Hepatic stellate cell (primary cell): ENCODE measurements around the gene GNG7.
"Not testable (repeated sequence)": the region's sequence is repeated elsewhere in the genome, so short reads cannot be mapped to it uniquely, and the experiment has no call there.

Experiments
- DNase-seq: peaks from one replicate; pipeline ENCODE4 v3.0.0; 2011; ENCODE audit warnings: low spot score

The GNG7 gene

DNA sequence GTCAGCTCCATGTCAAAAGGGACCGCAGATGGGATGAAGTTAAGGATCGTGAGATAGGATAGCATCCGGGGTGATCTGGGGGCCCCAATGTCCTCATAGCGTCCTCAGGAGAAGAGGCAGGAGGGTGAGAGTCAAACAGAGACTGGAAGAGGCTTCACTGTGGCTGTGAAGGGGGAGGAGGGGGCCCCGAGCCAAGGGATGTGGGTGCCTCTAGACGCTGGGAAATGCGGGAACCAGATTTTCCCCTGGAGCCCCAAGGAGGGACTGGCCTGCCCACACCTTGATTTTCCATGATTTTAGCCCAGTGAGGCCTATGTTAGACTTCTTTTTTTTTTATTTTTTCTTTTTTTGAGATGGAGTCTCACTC lies 61.2 kb downstream of the GNG7 start:
- DNase-seq: no peak

DNA sequence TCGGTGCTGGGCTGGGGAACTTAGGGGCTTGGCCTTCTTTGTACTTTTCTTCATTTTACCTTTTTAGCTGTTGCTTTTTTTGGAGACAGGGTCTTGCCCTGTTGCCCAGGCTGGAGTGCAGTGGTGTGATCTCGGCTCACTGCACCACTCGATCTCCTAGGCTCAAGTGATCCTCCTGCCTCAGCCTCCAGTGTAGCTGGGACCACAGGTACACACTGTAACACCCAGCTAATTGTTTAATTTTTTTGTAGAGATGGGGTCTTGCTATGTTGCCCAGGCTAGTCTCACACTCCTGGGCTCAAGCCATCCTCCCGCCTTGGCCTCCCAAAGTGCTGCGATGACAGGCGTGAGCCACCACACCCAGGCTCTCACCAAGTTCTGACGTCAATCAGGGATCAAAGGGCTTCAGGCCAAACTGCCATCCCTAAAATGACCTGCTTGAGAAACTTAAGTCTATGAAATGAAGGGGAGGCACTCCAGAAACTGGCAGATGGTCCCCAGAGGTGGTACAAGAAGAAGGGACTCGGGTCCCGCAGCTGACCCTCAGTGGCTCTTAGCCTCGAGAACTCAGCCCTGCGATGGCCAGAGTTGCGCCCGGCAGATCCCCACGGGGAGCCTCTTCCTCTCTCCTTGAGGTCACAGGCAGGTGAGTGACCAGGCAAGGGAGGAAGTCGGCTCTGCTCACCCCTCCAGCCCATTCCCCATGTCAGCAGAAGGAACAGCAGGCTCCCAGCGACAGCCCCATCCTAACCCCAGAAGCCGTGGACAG lies 61.7 kb downstream of the GNG7 start:
- DNase-seq: no peak

GRCh38 chr19:2639999-2640398 lies 62.5 kb downstream of the GNG7 start:
- no peak for DNase-seq

- DNase-seq: no peak
These were observed 64.0 kb downstream of the GNG7 start for GRCh38 chr19:2638417-2638940.

- DNase-seq: peak; percentile 89
These were observed 65.4 kb downstream of the GNG7 start for GRCh38 chr19:2636897-2637683.

DNA sequence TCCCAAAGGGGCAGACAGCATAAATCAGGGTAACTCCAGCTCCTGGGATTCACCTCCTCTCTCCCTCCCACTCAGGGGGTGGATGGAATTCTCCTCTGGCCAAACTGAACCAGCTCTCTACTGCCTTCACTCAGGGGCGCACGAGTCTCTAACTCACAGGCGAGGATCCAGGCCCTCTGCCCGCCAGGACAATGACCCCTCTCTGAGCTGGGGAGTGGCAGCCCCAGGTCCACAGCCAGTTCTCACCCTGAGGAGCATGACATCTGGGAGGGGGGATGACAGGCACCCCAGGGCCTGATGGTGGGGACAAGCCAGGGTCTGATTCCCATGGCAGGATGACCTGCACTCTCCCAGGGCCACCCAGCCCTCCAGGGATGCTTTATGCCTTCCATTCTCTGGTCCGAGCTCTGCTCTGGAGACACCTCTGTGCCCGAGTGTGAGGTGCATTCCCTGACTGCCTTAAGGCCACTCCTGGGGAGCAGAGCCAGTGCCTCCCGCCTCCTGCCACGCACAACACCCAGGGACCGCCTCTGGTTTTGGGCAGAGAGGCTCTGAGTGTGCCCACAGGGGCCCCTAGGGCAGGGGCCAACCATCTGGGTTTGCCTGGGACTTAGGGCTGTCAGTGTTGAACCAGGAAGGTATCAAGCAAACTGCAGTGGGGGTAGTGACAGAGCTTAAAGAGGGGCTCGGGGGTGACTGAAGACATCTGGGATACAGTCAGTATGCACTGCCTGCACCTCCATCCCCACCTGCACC lies 66.2 kb downstream of the GNG7 start:
- no peak for DNase-seq

DNA sequence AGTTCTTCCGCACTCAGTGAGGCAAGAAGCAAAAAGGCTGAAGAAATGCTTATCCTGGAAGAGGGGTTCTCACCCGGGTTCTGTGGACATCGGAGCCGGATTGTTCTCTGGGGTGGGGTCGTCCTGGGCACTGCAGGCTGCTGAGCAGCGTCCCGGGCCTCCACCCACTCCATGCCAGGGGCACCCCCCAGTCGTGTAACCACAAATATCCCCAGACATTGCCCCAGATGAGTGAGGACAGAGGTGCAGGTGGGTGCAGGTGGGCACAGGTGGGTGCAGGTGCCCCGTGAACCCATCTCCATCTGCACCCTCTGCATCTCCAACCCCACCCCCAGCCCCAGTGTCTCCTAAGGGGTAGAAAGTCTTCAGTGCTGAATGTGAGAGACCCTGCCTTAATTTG lies 67.5 kb downstream of the GNG7 start:
- no peak for DNase-seq

DNA sequence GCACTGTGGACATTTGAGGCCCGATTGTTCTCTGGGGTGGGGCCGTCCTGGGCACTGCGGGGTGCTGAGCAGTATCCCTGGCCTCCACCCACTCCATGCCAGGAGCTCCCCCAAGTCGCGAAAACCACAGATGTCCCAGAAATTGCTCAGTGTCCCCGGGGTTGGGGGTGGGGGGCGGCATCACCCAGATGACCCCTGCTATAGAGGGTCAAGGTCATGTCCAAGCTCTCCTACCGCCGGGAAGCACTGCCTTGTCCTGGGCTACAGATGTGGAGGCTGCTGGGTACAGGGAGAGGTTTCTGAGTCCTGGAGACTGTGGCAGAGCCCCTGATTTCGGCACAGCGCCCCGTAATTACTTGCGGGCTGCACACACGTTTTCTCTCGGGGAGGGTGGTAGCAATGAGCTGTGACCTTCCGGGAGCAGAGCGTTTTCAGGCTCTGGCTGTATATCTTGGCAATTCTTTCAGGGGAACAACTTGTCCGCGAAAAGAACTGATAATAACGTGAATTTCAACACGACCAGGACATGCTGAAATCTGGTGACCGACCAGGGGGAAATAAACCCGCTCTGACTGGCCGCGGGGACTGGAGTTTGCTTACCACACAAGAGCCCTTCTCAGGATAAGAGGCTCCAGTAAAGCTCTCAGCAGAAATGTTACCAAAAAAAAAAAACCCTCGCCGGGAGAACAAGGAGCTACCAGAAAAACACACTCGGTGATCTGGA lies 68.1 kb downstream of the GNG7 start:
- peak; percentile 53 for DNase-seq

GRCh38 chr19:2633693-2634075 lies 68.8 kb downstream of the GNG7 start:
- DNase-seq: no peak

GRCh38 chr19:2631213-2631821 lies 71.2 kb downstream of the GNG7 start:
- DNase-seq: no peak

GRCh38 chr19:2630352-2631001 lies 72.0 kb downstream of the GNG7 start:
- DNase-seq: no peak

DNA sequence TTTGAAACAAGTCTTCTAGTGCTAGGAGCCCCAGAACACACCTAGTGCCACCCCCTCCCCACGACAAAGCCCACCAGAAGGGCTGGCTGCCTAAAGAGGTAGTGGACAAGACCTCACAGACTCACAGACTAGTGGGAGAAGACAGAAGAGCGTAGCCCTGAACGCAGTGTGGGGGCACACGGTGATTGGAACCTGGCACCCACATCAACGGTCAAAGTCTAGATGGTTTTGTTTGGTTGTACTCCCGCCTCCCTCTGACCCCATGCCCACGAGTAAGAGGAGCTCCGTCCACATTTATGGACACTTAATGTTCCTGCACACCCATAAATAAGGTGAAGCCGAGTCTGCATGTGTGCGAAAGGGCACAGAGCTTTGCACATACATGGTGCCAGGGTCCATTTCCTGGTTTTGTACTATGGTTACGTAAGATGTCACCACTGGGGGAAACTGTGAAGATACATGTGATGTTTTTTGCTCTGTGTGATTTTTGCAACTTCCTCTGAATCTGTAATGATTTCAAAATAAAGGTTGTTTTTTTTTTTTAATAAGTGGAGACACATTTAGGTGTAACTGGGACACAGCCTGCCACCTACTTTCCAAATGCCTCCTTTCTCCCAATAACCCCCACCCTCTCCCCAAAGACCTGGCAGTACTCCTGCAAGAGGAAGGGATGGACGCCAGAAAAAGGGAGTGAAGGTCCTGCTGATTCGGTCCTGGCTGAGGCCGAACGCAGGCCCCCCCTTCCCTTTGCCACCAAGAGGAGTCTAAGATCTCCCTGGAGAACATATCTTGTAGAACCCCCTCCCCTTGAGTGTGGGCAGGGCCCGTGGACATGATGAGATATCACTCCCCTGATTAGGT lies 72.8 kb downstream of the GNG7 start:
- DNase-seq: no peak

GRCh38 chr19:2628597-2628996 lies 73.9 kb downstream of the GNG7 start:
- no peak for DNase-seq

DNA sequence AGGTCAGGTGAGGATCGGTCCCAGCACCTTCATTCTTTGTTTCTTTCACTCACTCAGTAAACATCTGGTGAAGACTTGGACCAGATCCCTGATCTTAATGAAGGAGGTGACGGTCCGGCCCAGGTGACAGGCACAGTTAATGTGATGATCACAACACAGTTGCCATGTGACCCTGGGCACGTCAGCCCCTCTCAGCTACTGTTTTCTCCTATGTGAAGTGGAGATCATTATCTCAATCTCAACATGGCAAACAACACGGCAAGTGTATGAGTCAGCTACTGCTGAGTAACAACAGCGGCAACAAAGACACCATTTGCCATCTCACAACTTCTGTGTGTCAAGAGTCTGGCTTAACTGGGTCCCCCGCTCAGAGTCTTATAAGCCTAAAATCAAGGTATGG lies 74.6 kb downstream of the GNG7 start:
- no peak for DNase-seq

- peak; percentile 97 for DNase-seq
These were observed 75.1 kb downstream of the GNG7 start for GRCh38 chr19:2627319-2627829.

GRCh38 chr19:2625434-2625833 lies 77.1 kb downstream of the GNG7 start:
- no peak for DNase-seq

DNA sequence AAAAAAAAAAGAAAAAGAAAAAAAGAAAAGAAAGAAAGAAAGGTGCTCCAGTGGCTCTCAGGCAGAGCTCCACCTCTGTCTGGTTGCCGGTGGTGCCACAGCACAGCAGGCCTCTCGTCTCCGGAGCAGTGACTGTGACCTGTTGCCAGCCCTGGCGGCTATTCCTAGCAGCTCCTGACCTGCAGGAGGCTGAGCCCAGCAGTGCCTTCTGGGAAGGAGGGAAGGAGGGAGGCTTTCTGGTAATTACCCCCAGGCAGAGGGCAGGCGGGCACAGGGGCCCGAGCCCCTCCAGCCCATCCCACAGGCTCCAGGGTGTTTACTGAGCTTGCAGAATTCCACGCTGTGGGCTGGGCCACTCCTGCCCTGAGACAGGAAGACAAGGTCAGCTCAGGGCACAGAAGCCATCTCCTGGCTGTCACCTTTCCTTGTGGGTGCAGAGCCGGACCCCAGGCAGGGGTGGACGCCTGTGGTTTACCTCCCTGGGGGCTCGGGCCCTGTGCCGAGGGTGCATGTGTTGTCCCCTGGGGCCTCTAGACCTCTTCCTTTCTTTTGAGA lies 77.9 kb downstream of the GNG7 start:
- DNase-seq: no peak

DNA sequence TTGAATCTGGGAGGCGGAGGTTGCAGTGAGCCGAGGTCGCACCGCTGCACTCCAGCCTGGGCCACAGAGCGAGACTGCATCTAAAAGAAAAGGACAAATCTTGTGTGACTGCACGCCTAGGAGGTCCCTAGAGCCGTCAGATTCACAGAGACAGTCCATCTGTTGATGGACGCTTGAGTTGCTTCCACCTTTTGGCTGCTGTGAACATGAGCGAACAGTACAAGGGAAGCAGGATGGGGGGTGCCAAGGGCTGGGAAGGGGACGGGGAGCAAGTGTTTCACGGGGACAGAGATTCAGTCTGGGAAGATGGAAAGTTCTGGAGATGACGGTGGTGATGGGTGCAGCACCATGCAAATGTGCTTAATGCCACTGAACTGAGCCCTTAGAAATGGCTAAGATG lies 78.7 kb downstream of the GNG7 start:
- DNase-seq: no peak

DNA sequence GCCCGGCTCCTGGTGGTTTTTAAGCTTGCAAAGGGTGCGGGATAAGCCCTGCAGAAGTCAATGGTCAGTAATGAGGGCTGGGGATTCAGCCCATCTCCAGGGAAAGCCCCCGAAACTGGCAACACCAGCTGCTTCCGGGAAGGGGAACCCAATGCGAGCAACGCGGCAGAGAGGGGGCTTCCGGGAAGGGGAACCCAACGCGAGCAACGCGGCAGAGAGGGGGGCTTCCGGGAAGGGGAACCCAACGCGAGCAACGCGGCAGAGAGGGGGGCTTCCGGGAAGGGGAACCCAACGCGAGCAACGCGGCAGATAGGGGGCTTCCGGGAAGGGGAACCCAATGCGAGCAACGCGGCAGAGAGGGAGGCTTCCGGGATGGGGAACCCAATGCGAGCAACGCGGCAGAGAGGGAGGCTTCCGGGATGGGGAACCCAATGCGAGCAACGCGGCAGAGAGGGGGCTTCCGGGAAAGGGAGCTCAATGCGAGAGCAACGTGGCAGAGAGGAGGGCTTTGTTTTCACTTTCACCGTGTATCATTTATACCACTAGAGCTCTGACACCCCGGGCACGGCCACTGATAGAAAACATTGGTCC lies 80.0 kb downstream of the GNG7 start:
- DNase-seq: not testable (repeated sequence)
